Aorta (tissue), 5 donors: ENCODE measurements around the gene RAET1L. TPM values are rescaled to one million over a fixed set of nuclear protein-coding genes. Genes with fewer than 3 reads are reported as not detected.
A peak's percentile ranks its signal among the peaks of the same experiment; 100 is the strongest.

Source experiments
- ATAC-seq: fragments of 200-7000 bp; cut with Tn5 transposase; one replicate; pipeline ENCODE4 v1.9.1; 2022; ENCODE audit warnings: moderate library complexity; ENCODE audit not compliant: low FRiP score
- DNase-seq, 2 donors: peaks; one replicate each; pipeline ENCODE4 v3.0.0-alpha.2; 2020
- H3K27ac ChIP-seq, 2 donors: one replicate each; pipeline ENCODE4 v1.5.1; 2013; ENCODE audit warnings: low read length in 2 of 2, mild to moderate bottlenecking in 2 of 2, moderate library complexity in 2 of 2, control low read depth in 1 of 2, inconsistent platforms in 1 of 2, low read depth in 1 of 2
- H3K27me3 ChIP-seq, 2 donors: one replicate each; pipeline ENCODE4 v1.6.1; 2013; ENCODE audit warnings: control low read depth in 1 of 2, low read length in 1 of 2, mild to moderate bottlenecking in 1 of 2, moderate library complexity in 1 of 2; ENCODE audit not compliant: insufficient read depth in 2 of 2, control insufficient read depth in 1 of 2
- H3K36me3 ChIP-seq, 2 donors: one replicate each; pipeline ENCODE4 v1.6.1; 2013; ENCODE audit warnings: control low read depth in 1 of 2, low read length in 1 of 2, mild to moderate bottlenecking in 1 of 2; ENCODE audit not compliant: insufficient read depth in 2 of 2, control insufficient read depth in 1 of 2
- H3K4me1 ChIP-seq, 2 donors: one replicate each; pipeline ENCODE4 v1.6.1; 2013; ENCODE audit warnings: low read length in 2 of 2, control low read depth in 1 of 2, mild to moderate bottlenecking in 1 of 2, moderate library complexity in 1 of 2; ENCODE audit not compliant: insufficient read depth in 2 of 2, control insufficient read depth in 1 of 2
- H3K4me3 ChIP-seq, 2 donors: one replicate each; pipeline ENCODE4 v1.5.1; 2013; ENCODE audit warnings: low read length in 2 of 2, control low read depth in 1 of 2, mild to moderate bottlenecking in 1 of 2
- H3K9me3 ChIP-seq: one replicate; pipeline ENCODE4 v1.6.1; 2013; ENCODE audit warnings: mild to moderate bottlenecking, low read length; ENCODE audit not compliant: control insufficient read depth
- WGBS, 2 donors: extraction: QIAGEN DNeasy Blood & Tissue Kit; methylation state at CpG; one replicate each; pipeline ENCODE4 v1.1.7; 2013; 5-methylcytosine and 5-hydroxymethylcytosine counted together
- intact Hi-C, 2 donors: fragments of 100-400 bp; cut with DNase I; formaldehyde crosslinking; loops; one replicate each; pipeline versions ENCODE4 v1.14.2 to v1.15.0; 2022
- polyA plus RNA-seq, 2 donors: library from polyadenylated mRNA; stranded (reverse); fragments of 200-250 nt; gene quantifications; one replicate each; pipeline ENCODE4 v1.2.3, GENCODE V29; 2013
- total RNA-seq, 2 donors: library from RNA; stranded (reverse); fragmentation: NEBNext Ultra II Directional; extraction: Animal tissue kit (Norgen Biotek cat#: 25700); gene quantifications; one replicate each; pipeline ENCODE4 v1.2.1, GENCODE V29; 2021
- donor health status: healthy with polysubstance abuse.
- donor health status: Bipolar disorder and iron deficiency.
- donor health status: DM: no; HTN: no; CAD: no.
- donor health status: DM: no; HTN: no; CAD: no.
- donor health status: DM: yes; HTN: yes; CAD: no.

The RAET1L gene
- total and polyA plus RNA-seq, 4 donors = not detected

DNA sequence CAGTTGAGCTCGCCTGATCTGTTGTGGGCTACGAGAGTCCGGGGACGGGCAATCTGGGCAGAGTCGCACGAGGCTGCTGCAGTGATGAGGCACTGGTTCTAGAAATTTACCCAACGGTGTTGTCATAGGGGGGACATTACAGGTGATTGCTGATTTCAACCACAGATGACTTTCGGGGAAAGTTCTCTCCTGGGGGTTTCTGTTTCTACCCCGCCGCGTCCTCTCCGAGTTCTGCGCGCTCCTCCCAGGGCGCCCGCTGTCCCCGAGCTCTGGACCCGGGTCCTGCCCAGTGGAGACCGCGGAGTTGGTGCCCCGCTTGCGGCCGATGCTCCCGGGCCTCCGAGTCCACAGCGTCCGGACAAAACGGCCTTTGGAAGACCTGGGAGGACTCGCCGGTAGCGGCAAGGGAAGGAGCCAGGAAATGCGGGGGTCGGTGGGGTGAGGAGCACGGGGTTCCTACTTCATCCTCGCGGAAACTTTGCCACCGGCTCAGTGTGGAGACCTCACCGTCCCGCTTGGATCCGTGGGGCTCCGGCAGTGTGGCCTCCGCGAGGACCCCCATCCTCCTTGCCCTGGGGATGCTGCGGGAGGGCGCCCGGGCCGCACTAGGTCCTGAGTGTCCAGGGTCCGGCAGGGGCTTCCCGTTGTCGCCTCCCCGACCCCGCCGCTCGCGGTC, 12.3 kb upstream of the RAET1L start:
- Histone ChIP-seq H3K4me1 (no peaks in the 10 kb centered on the region), H3K9me3 (no peaks in the 10 kb centered on the region), H3K4me3 (peak overlapping the region in 1 of 2 donors; percentile 27), H3K36me3 (no peaks in the 10 kb centered on the region), H3K27ac (no peak overlapping the region), H3K27me3 (no peaks in the 10 kb centered on the region)
- DNase-seq (no peak), ATAC-seq (peak; percentile 35)
- 1 to 2% methylated on average over 55 of the region's 55 CpGs for WGBS, 2 donors
- intact Hi-C loops = no loop called here

DNA sequence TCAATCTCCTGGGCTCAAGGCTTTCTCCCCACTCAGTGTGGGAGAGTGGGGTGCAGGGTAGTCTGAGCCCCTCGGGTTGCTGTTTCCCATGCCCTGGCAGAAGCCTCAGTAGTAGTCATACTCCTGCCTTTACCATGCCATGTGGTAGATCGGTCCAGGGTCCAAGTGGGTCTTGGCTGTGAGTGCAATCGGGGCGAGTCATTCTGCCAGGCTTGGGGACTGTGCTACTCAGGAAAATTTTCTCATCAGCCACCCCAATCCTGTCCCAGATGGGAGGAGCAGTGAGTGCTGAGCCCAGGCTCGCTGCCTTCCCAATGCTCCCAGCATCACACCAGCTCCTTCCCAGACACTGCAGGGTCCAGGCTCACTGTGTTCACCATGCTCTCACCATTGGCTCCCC, 10.7 kb upstream of the RAET1L start:
- ATAC-seq (peak; percentile 9), DNase-seq (peak in 1 of 2 donors; percentile 34)
- no peak overlapping the region for H3K4me3 ChIP-seq
- H3K36me3 ChIP-seq = no peaks in the 10 kb centered on the region
- no peak overlapping the region for H3K27ac ChIP-seq
- WGBS, 2 donors = 71 to 72% methylated on average over 5 of the region's 5 CpGs
- no peaks in the 10 kb centered on the region for H3K27me3 ChIP-seq
- no peaks in the 10 kb centered on the region for H3K9me3 ChIP-seq
- H3K4me1 ChIP-seq = no peaks in the 10 kb centered on the region
- intact Hi-C loops = no loop called here

DNA sequence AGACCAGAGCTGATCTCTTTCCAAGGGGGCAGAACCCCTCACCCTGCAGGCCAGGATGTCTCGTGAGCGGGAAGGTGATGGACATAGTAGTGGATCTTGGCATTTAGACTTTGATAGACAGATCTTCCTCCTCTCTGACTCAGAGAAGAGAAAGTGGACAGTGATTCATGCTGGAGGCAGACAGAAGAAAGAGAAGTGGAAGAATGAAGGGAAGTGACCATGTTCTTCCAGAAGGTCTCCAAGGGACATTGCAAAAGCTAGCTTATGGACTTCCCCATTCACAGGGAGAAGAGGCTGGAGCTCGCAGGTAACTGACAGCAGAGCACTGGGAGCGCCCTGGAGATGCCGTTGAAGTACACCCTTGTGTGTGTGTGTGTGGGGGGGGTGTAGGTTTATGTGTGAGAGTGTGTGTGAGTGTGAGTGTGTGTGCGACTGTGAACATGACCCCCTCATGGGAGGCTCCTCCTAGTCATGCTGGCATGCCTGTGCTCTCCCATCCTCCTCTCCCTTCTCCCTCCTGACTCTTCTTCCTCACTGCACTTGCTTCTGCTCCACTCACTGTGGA, 8.0 kb upstream of the RAET1L start:
- 86 to 88% methylated on average over 6 of the region's 6 CpGs for WGBS, 2 donors
- peak in 1 of 2 donors; percentile 58 for DNase-seq

DNA sequence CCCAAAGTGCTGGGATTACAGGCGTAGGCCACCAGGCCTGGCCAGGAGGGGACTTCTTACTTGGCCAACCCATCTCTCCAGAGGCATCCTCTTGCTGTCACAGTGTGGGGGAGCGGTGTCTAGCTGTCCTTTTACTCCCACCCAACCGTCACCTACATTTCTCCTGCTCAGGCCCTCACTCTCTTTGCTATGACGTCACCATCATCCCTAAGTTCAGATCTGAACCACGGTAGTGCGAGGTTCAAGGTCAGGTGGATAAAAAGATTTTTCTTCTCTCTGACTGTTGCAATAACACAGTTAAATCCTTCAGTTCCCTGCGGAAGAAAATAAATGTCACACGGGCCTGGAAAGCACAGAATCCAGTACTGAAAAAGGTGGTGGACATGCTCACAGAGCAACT, 7.3 kb upstream of the RAET1L start:
- intact Hi-C loops = no loop called here
- Histone ChIP-seq H3K27ac (no peak overlapping the region), H3K4me3 (no peak overlapping the region), H3K9me3 (no peaks in the 10 kb centered on the region), H3K4me1 (no peaks in the 10 kb centered on the region), H3K27me3 (no peaks in the 10 kb centered on the region), H3K36me3 (no peaks in the 10 kb centered on the region)
- no peak for ATAC-seq
- peak in 1 of 2 donors; percentile 23 for DNase-seq
- 85 to 89% methylated on average over 8 of the region's 8 CpGs for WGBS, 2 donors

More for the DNA sequence above, 8.0 kb upstream of the RAET1L start:
- ATAC-seq = no peak
- no peak overlapping the region for H3K4me3 ChIP-seq
- H3K36me3 ChIP-seq = no peaks in the 10 kb centered on the region
- no peaks in the 10 kb centered on the region for H3K9me3 ChIP-seq
- H3K27me3 ChIP-seq = no peaks in the 10 kb centered on the region
- H3K27ac ChIP-seq = no peak overlapping the region
- H3K4me1 ChIP-seq = no peaks in the 10 kb centered on the region
- intact Hi-C loops = no loop called here

DNA sequence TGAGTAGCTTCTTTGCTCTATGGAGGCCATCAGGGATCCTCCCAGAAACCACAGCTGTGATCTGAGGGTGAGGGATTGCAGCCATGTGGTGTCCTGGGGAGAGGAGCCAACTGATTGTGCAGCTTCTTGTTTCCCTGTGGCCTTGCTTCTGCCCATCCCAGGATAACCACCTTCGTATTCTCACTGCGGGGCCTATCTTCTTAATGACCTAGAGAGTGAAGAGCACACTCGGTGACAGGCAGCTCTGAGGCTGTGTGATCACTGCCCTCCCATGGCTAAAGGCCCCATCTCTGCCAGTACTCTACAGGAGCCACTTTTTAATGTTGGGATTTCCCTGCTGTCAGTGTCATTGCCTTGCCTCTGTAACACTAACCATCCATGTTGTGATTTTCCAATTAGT, 5.3 kb upstream of the RAET1L start:
- intact Hi-C loops = no loop called here
- 89 to 90% methylated on average over 3 of the region's 3 CpGs for WGBS, 2 donors
- no peak overlapping the region for H3K27ac ChIP-seq
- no peaks in the 10 kb centered on the region for H3K27me3 ChIP-seq
- H3K4me3 ChIP-seq = no peak overlapping the region
- H3K36me3 ChIP-seq = no peaks in the 10 kb centered on the region
- DNase-seq (peak in 1 of 2 donors; percentile 12), ATAC-seq (no peak)
- H3K9me3 ChIP-seq = no peaks in the 10 kb centered on the region
- no peaks in the 10 kb centered on the region for H3K4me1 ChIP-seq

DNA sequence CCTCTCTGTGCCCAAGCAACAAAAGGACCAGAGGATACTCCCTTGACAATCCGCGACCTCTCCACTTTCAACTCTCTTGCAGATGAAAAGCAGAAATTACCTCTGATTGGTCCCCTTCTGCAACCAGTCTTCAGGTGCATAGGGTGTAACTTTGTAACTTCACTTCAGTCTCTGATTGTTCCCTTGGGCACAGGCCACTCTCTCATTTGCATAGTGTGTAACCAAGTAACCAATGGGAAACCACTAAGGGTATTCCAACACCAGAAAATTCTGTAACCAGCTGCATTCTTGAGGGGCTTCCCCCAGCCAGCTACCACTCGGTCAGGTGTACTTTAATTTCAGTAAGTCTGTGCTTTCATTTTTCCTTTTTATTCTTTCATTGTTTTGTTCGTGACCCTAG, 4.4 kb upstream of the RAET1L start:
- 83% methylated on average over 4 of the region's 4 CpGs for WGBS, 2 donors
- H3K4me3 ChIP-seq = no peak overlapping the region
- DNase-seq = no peak

DNA sequence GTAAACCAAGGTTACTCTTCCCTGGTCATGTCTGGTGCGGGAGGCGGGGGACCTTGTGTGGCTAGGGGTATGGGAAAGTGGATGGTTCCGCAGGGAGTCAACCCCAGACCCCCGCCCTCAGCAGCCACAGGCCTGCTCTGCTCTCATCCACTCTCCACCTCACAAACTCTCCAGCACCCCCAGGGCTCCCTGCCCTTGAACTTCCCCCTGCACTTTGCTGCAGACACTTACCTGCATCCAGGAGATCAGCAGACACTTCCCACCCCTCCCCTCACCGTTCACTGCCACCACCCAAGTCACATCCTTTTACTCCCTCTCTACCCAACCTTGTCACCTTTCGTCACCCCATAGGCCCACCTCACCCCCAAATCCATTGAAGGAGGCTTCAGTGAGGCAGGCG, 3.9 kb upstream of the RAET1L start:
- H3K36me3 ChIP-seq = no peaks in the 10 kb centered on the region
- intact Hi-C loops = no loop called here
- no peak overlapping the region for H3K4me3 ChIP-seq
- H3K4me1 ChIP-seq = no peaks in the 10 kb centered on the region
- no peaks in the 10 kb centered on the region for H3K9me3 ChIP-seq
- no peaks in the 10 kb centered on the region for H3K27me3 ChIP-seq
- H3K27ac ChIP-seq = no peak overlapping the region
- ATAC-seq = no peak
- 88 to 95% methylated on average over 7 of the region's 7 CpGs for WGBS, 2 donors
- DNase-seq = peak in 1 of 2 donors; percentile 25

More for the DNA sequence above, 4.4 kb upstream of the RAET1L start:
- intact Hi-C loops = no loop called here
- no peaks in the 10 kb centered on the region for H3K9me3 ChIP-seq
- no peaks in the 10 kb centered on the region for H3K27me3 ChIP-seq
- ATAC-seq = no peak
- H3K27ac ChIP-seq = no peak overlapping the region
- H3K4me1 ChIP-seq = no peaks in the 10 kb centered on the region
- no peaks in the 10 kb centered on the region for H3K36me3 ChIP-seq

DNA sequence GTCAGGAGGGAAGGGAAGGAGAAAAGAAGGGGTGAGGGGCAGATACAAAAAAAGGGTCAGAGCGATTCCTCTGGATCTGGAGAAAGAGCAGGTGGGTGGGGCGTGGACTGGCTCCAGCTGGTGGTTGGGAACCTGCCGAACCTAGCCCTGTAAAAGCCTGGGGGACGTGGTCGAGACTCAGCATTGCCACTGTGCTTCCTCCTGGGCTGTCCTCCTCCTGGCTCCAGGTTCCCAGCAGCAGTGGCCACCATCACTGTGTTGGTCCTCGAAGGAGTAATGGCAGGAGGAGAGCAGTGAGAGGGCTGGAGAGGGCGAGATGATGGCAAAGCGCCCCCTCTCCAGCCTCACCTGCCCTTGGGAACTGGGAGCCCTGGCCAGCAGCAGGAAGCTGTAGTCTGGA, 3.5 kb upstream of the RAET1L start:
- no peak overlapping the region for H3K27ac ChIP-seq
- no peaks in the 10 kb centered on the region for H3K36me3 ChIP-seq
- intact Hi-C loops = no loop called here
- ATAC-seq (no peak), DNase-seq (peak in 1 of 2 donors; percentile 62)
- H3K4me3 ChIP-seq = no peak overlapping the region
- H3K4me1 ChIP-seq = no peaks in the 10 kb centered on the region
- no peaks in the 10 kb centered on the region for H3K27me3 ChIP-seq
- 81 to 83% methylated on average over 8 of the region's 8 CpGs for WGBS, 2 donors
- H3K9me3 ChIP-seq = no peaks in the 10 kb centered on the region
